Endodermal cell (in vitro differentiated cells): ENCODE data around the gene ANKH. TPM values are rescaled to one million over a fixed set of nuclear protein-coding genes. Genes with fewer than 3 reads are reported as not detected.

ENCODE experiments used
- DNase-seq: peaks from one replicate; pipeline ENCODE4 v3.0.0-alpha.2; 2017
- H3K27ac ChIP-seq: 2 replicates; pipeline ENCODE4 v1.5.1; 2013; ENCODE audit warnings: mild to moderate bottlenecking, low read depth, low read length, moderate library complexity
- H3K27me3 ChIP-seq: 2 replicates; pipeline ENCODE4 v1.6.1; 2013; ENCODE audit warnings: mild to moderate bottlenecking, low read length, moderate library complexity; ENCODE audit not compliant: insufficient read depth, control insufficient read depth, poor library complexity, severe bottlenecking
- H3K36me3 ChIP-seq: 2 replicates; pipeline ENCODE4 v1.7.0; 2013; ENCODE audit warnings: mild to moderate bottlenecking, low read length, moderate library complexity; ENCODE audit not compliant: control insufficient read depth, insufficient read depth
- H3K4me1 ChIP-seq: one replicate; pipeline ENCODE4 v1.7.0; 2013; ENCODE audit warnings: low read length; ENCODE audit not compliant: control insufficient read depth, insufficient read depth
- H3K4me3 ChIP-seq: 2 replicates; pipeline ENCODE4 v1.5.1; 2013; ENCODE audit warnings: mild to moderate bottlenecking, low read length, moderate library complexity
- H3K9ac ChIP-seq: 2 replicates; pipeline ENCODE4 v1.6.1; 2013; ENCODE audit warnings: mild to moderate bottlenecking, low read length, moderate library complexity; ENCODE audit not compliant: poor library complexity, severe bottlenecking; ENCODE audit errors: extremely low read depth
- H3K9me3 ChIP-seq: 2 replicates; pipeline ENCODE4 v1.6.1; 2013; ENCODE audit warnings: mild to moderate bottlenecking, low read length, moderate library complexity; ENCODE audit not compliant: control insufficient read depth
- H3K27ac Mint-ChIP-seq: 2 replicates; pipeline ENCODE4 v1.8.0; 2020; ENCODE audit warnings: mixed read lengths
- H3K27me3 Mint-ChIP-seq: 2 replicates; pipeline ENCODE4 v1.8.0; 2021; ENCODE audit warnings: mild to moderate bottlenecking, mixed read lengths; ENCODE audit not compliant: insufficient read depth
- H3K36me3 Mint-ChIP-seq: 2 replicates; pipeline ENCODE4 v1.8.0; 2020; ENCODE audit warnings: low read depth, mixed read lengths
- H3K4me1 Mint-ChIP-seq: 2 replicates; pipeline ENCODE4 v1.8.0; 2020; ENCODE audit warnings: mixed read lengths
- H3K4me3 Mint-ChIP-seq: 2 replicates; pipeline ENCODE4 v1.8.0; 2020; ENCODE audit warnings: mild to moderate bottlenecking, moderate library complexity, mixed read lengths
- H3K9me3 Mint-ChIP-seq: 2 replicates; pipeline ENCODE4 v1.8.0; 2020; ENCODE audit warnings: mild to moderate bottlenecking, mixed read lengths
- WGBS, 2 experiments: methylation state at CpG; one replicate each; pipeline versions ENCODE4 v1.1.5 to v1.1.7; 2013; ENCODE audit warnings: missing lambda C conversion rate in 2 of 2, mixed read lengths in 1 of 2; ENCODE audit not compliant: insufficient coverage in 1 of 2, insufficient read length in 1 of 2; 5-methylcytosine and 5-hydroxymethylcytosine counted together
- total RNA-seq, 2 donors: library from RNA; stranded (reverse); fragmentation: NEBNext Ultra II Directional in 1 of 2; extraction: Animal tissue kit (Norgen Biotek cat#: 25700) in 1 of 2; gene quantifications; 2 replicates in 1 of 2; 3 replicates in 1 of 2; pipeline ENCODE4 v1.2.1, GENCODE V29; 2021
- TF ChIP-seq, protein P1 (sequence below): fragments of 200-600 bp; sonication (generic); conservative IDR thresholded peaks from 2 replicates; pipeline ENCODE4 v1.5.0; 2021; ENCODE audit warnings: antibody characterized with exemption, mild to moderate bottlenecking

The ANKH gene
- total RNA-seq, 2 donors from 2014 or later, result 26.5 to 43.4 TPM

DNA sequence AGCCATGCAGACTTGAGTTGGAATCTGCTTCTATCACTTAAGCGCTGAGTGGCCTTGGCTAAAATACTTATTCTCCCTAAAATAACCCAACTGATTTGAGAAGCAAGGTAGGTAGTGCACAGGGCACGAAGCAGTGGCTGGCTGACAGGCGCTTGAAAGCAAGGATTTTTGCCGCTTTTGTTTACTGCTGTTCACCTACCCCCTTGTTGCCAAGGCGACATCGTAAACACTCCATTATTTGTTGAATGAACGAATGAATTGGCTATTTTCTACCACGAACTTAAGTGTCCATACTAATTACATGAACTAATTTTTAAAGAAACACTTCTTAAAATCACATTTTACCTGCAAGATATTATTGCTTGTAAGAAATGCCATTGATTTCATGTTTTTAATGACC lies 98.0 kb downstream of the ANKH start:
- no peaks in the 10 kb centered on the region for H3K27me3 Mint-ChIP-seq
- H3K27ac ChIP-seq, result no peak overlapping the region
- no peaks in the 10 kb centered on the region for H3K9me3 ChIP-seq
- no peaks in the 10 kb centered on the region for H3K9me3 Mint-ChIP-seq
- no peaks in the 10 kb centered on the region for H3K4me1 ChIP-seq
- no peaks in the 10 kb centered on the region for H3K27me3 ChIP-seq
- WGBS, 2 experiments, result 78 to 82% methylated on average over 7 to 8 of the region's 8 CpGs
- H3K36me3 ChIP-seq, result no peaks in the 10 kb centered on the region
- TF ChIP-seq, protein P1, sequence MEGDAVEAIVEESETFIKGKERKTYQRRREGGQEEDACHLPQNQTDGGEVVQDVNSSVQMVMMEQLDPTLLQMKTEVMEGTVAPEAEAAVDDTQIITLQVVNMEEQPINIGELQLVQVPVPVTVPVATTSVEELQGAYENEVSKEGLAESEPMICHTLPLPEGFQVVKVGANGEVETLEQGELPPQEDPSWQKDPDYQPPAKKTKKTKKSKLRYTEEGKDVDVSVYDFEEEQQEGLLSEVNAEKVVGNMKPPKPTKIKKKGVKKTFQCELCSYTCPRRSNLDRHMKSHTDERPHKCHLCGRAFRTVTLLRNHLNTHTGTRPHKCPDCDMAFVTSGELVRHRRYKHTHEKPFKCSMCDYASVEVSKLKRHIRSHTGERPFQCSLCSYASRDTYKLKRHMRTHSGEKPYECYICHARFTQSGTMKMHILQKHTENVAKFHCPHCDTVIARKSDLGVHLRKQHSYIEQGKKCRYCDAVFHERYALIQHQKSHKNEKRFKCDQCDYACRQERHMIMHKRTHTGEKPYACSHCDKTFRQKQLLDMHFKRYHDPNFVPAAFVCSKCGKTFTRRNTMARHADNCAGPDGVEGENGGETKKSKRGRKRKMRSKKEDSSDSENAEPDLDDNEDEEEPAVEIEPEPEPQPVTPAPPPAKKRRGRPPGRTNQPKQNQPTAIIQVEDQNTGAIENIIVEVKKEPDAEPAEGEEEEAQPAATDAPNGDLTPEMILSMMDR, result no peak
- no peak overlapping the region for H3K9ac ChIP-seq
- no peak overlapping the region for H3K27ac Mint-ChIP-seq
- no peak overlapping the region for H3K4me3 ChIP-seq
- H3K36me3 Mint-ChIP-seq, result no peaks in the 10 kb centered on the region
- DNase-seq, result peak; percentile 48
- H3K4me1 Mint-ChIP-seq, result peaks cover 28% of the 10 kb centered on the region
- H3K4me3 Mint-ChIP-seq, result no peak overlapping the region

DNA sequence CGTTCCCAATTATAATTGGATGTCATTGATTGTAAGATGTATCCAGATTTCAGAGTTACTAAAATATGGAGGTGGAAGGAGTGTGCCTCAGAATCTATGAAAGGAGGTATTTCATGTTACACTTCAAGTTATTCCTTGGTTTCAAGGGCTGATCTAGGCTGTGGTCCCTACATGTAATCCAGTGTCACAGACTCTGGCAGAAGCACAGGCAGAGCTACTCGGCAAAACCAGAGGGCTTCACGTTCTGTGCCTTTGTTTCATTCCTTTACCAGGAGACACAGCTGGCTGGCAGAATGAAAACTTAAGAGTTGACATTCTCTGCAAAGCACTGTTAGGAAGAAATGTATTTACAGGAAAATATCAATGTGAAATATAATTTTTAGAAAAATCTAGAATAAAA lies 99.6 kb downstream of the ANKH start:
- TF ChIP-seq, protein P1, result no peak
- Mint-ChIP-seq H3K27ac (no peak overlapping the region), H3K4me3 (no peak overlapping the region), H3K9me3 (no peaks in the 10 kb centered on the region), H3K36me3 (no peaks in the 10 kb centered on the region), H3K4me1 (peaks cover 24% of the 10 kb centered on the region), H3K27me3 (no peaks in the 10 kb centered on the region)
- Histone ChIP-seq H3K4me1 (no peaks in the 10 kb centered on the region), H3K4me3 (no peak overlapping the region), H3K27ac (no peak overlapping the region), H3K9ac (no peak overlapping the region), H3K27me3 (no peaks in the 10 kb centered on the region), H3K36me3 (no peaks in the 10 kb centered on the region), H3K9me3 (no peaks in the 10 kb centered on the region)
- WGBS, 2 experiments, result 76 to 89% methylated on average over 2 to 3 of the region's 3 CpGs
- no peak for DNase-seq

DNA sequence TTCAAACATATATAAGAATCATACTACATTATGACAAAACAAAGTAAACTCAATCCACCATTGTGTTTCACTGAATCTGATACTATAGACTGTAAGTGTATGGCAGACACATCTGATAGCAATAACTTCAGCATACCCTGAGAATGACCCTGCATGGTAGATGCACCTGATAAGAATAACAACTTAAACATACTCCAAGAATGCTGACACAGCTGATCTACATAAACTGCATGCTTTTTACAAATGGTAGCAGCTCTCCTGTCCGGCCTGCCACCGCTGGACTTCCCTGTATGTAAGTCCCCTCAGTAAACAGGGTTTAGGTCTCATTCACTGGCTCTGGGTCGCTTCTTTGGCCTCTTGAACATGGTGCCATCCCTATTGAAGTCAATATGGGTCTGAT lies 100.4 kb downstream of the ANKH start:
- TF ChIP-seq, protein P1, result no peak
- H3K27ac Mint-ChIP-seq, result no peak overlapping the region
- Histone ChIP-seq H3K27ac (no peak overlapping the region), H3K4me3 (no peak overlapping the region), H3K36me3 (no peaks in the 10 kb centered on the region), H3K27me3 (no peaks in the 10 kb centered on the region), H3K9me3 (no peaks in the 10 kb centered on the region), H3K4me1 (no peaks in the 10 kb centered on the region), H3K9ac (no peak overlapping the region)
- no peaks in the 10 kb centered on the region for H3K27me3 Mint-ChIP-seq
- H3K4me1 Mint-ChIP-seq, result peaks cover 19% of the 10 kb centered on the region
- WGBS, 2 experiments, result 91 to 94% methylated on average over 3 of the region's 3 CpGs
- H3K9me3 Mint-ChIP-seq, result no peaks in the 10 kb centered on the region
- H3K36me3 Mint-ChIP-seq, result no peaks in the 10 kb centered on the region
- DNase-seq, result no peak
- no peak overlapping the region for H3K4me3 Mint-ChIP-seq
